ENCODE measurements around the gene COX20. TPM values are rescaled to one million over a fixed set of nuclear protein-coding genes. Genes with fewer than 3 reads are reported as not detected.
A peak's percentile ranks its signal among the peaks of the same experiment; 100 is the strongest.

The COX20 gene
- total RNA-seq, 1 experiment from 2014 or later: 33.1 TPM

GRCh38 chr1:244846653-244847052 is 11.2 kb downstream of the COX20 start:
- Mint-ChIP-seq H3K27me3 (ENCODE audit: low read depth) (no peaks in the 10 kb centered on the region), H3K4me1 (no peaks in the 10 kb centered on the region), H3K36me3 (peaks cover 90% of the 10 kb centered on the region), H3K4me3 (no peak overlapping the region), H3K27ac (peak overlapping the region; percentile 77), H3K9me3 (no peaks in the 10 kb centered on the region)
- TF ChIP-seq ERG (CRISPR knock-in tag; IDR thresholded peaks at IDR 0.05) (no peak), AFF4 (CRISPR knock-in tag; IDR thresholded peaks at IDR 0.05; ENCODE audit: borderline replicate concordance) (no peak), NR1H2 (CRISPR knock-in tag; IDR thresholded peaks at IDR 0.05) (no peak), FOXP4 (CRISPR knock-in tag; IDR thresholded peaks at IDR 0.05) (no peak), NFE2L1 (CRISPR knock-in tag; IDR thresholded peaks at IDR 0.05) (no peak), MYBL2 (CRISPR knock-in tag; IDR thresholded peaks at IDR 0.05) (no peak), TP53 (CRISPR knock-in tag; IDR thresholded peaks at IDR 0.05) (no peak), ZNF416 (CRISPR knock-in tag; IDR thresholded peaks at IDR 0.05) (no peak), ZNF396 (CRISPR knock-in tag; IDR thresholded peaks at IDR 0.05; ENCODE audit: borderline replicate concordance) (no peak)
- ChIA-PET CTCF (no interaction called here), POLR2A (no interaction called here)
- DNase-seq (ENCODE audit: low spot score) (no peak), ATAC-seq (no peak)

- DNase-seq (ENCODE audit: low spot score) (no peak), ATAC-seq (no peak)
- H3K27me3 Mint-ChIP-seq (ENCODE audit: low read depth): no peaks in the 10 kb centered on the region
- ChIA-PET POLR2A (no interaction called here), CTCF (no interaction called here)
- no peaks in the 10 kb centered on the region for H3K9me3 Mint-ChIP-seq
- TF ChIP-seq SMAD3 (CRISPR knock-in tag; IDR thresholded peaks at IDR 0.05; ENCODE audit: borderline replicate concordance): no peak
- TF ChIP-seq GRHL2 (CRISPR knock-in tag; IDR thresholded peaks at IDR 0.05; ENCODE audit: insufficient replicate concordance, severe bottlenecking): no peak
- TF ChIP-seq SMAD4 (CRISPR knock-in tag; IDR thresholded peaks at IDR 0.05): no peak
- TF ChIP-seq TP53 (CRISPR knock-in tag; IDR thresholded peaks at IDR 0.05): no peak
- 0 out of 2 replicates have a peak, but pooled peaks cover 3% of the 10 kb centered on the region for H3K4me1 Mint-ChIP-seq
- H3K36me3 Mint-ChIP-seq: peaks cover 94% of the 10 kb centered on the region
- H3K27ac Mint-ChIP-seq: no peak overlapping the region; the same call in 1 of the 2 replicates
- no peak overlapping the region for H3K4me3 Mint-ChIP-seq
These were observed 13.9 kb downstream of the COX20 start for GRCh38 chr1:244849189-244849866.

- Mint-ChIP-seq H3K27ac (peak overlapping the region; percentile 16), H3K4me3 (no peak overlapping the region), H3K9me3 (no peaks in the 10 kb centered on the region), H3K36me3 (peaks cover 94% of the 10 kb centered on the region), H3K27me3 (ENCODE audit: low read depth) (no peaks in the 10 kb centered on the region), H3K4me1 (peaks cover 6% of the 10 kb centered on the region; the same call in 1 of the 2 replicates)
- 0 out of 2 replicates have a peak, but pooled peaks have one; percentile 22 for TF ChIP-seq ZNF671 (CRISPR knock-in tag; IDR thresholded peaks at IDR 0.05)
- no peak for TF ChIP-seq ZNF263 (CRISPR knock-in tag; IDR thresholded peaks at IDR 0.05; ENCODE audit: low read depth)
- no peak for DNase-seq (ENCODE audit: low spot score)
- no peak for ATAC-seq
- CTCF ChIA-PET: interaction anchor here (1.1 to 1.5 kb wide), 2 partner anchors 19 to 192 kb away, joined by 3 to 5 read pairs; no protein-coding TSS in a partner anchor
- POLR2A ChIA-PET: interaction anchor here (0.6 to 0.9 kb wide), 2 partner anchors 193 to 1224 kb away, joined by 4 to 6 read pairs; no protein-coding TSS in a partner anchor
These were observed 14.8 kb downstream of the COX20 start for GRCh38 chr1:244850099-244850852.
